Neutrophil (primary cell): ENCODE results near the gene HPN.

Source experiments
- H3K27ac ChIP-seq: fragments of 200-600 bp; sonication (generic); 2 replicates; pipeline ENCODE4 v1.5.1; 2016; ENCODE audit warnings: mild to moderate bottlenecking, moderate library complexity
- H3K27me3 ChIP-seq: fragments of 200-600 bp; sonication (generic); 2 replicates; pipeline ENCODE4 v1.6.0; 2016; ENCODE audit warnings: mild to moderate bottlenecking
- H3K36me3 ChIP-seq: fragments of 200-600 bp; sonication (generic); 2 replicates; pipeline ENCODE4 v1.5.1; 2017
- H3K4me1 ChIP-seq, 2 experiments: fragments of 200-600 bp in 1 of 2; sonication (generic) in 1 of 2; 1 replicate in 1 of 2; 2 replicates in 1 of 2; pipeline versions ENCODE4 v1.5.1 to v1.6.1; 2013 to 2016; ENCODE audit warnings: low read depth in 1 of 2, low read length in 1 of 2, mild to moderate bottlenecking in 1 of 2, moderate library complexity in 1 of 2; ENCODE audit not compliant: control insufficient read depth in 1 of 2, insufficient read depth in 1 of 2
- H3K4me3 ChIP-seq, 2 experiments: fragments of 200-600 bp in 1 of 2; sonication (generic) in 1 of 2; 1 replicate in 1 of 2; 2 replicates in 1 of 2; pipeline ENCODE4 v1.5.1; 2013 to 2016; ENCODE audit warnings: low read depth in 1 of 2, low read length in 1 of 2, mild to moderate bottlenecking in 1 of 2, moderate library complexity in 1 of 2
- H3K9me3 ChIP-seq: fragments of 200-600 bp; sonication (generic); 2 replicates; pipeline ENCODE4 v1.5.1; 2016
- TF ChIP-seq, protein P1 (sequence below): fragments of 200-600 bp; sonication (generic); IDR thresholded peaks from 2 replicates; pipeline ENCODE4 v1.5.1; 2016; ENCODE audit warnings: antibody characterized with exemption

HPN gene

DNA sequence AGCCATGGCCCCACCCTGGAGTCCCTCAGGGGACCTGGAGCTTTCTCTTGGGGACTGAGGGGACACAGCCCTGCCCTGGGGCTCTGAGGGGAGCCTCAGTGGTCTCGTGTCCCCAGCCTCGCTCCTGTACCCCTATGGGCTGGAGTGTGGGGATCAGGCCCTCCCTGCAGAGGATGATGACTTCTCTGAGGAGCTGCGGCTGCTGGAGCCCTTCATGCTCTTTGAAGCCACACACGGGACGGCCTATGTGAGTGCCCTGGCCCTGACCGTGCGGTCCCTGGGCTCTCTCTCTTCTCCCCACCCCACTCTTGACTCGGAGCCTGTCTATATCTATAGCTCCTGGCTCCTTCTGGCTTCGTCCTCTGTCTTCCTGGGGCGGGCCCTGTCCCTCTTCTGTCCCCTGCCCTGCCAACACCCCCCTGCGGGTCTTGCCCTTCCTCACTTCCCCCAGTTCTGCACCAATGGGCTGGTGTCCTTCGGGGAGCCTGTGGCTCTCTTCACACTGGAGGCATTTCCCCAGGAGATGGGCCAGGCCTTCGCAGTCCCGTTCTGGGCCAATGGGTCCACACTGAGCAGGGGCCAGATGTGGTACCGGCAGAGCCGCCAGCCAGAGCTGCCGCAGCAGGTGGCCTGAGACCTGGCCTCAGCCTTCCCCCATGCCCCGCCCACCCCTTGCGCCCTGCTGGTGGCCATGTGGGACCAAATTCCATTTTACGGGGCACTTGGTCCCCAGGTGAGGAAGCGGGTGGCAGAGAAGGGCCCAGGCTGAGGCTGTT is 33.1 kb downstream of the HPN start:
- Histone ChIP-seq H3K4me3 (no peak overlapping the region), H3K36me3 (no peaks in the 10 kb centered on the region), H3K4me1 (no peaks in the 10 kb centered on the region), H3K27ac (no peak overlapping the region), H3K9me3 (no peaks in the 10 kb centered on the region), H3K27me3 (no peaks in the 10 kb centered on the region)
- TF ChIP-seq, protein P1, sequence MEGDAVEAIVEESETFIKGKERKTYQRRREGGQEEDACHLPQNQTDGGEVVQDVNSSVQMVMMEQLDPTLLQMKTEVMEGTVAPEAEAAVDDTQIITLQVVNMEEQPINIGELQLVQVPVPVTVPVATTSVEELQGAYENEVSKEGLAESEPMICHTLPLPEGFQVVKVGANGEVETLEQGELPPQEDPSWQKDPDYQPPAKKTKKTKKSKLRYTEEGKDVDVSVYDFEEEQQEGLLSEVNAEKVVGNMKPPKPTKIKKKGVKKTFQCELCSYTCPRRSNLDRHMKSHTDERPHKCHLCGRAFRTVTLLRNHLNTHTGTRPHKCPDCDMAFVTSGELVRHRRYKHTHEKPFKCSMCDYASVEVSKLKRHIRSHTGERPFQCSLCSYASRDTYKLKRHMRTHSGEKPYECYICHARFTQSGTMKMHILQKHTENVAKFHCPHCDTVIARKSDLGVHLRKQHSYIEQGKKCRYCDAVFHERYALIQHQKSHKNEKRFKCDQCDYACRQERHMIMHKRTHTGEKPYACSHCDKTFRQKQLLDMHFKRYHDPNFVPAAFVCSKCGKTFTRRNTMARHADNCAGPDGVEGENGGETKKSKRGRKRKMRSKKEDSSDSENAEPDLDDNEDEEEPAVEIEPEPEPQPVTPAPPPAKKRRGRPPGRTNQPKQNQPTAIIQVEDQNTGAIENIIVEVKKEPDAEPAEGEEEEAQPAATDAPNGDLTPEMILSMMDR, result no peak

DNA sequence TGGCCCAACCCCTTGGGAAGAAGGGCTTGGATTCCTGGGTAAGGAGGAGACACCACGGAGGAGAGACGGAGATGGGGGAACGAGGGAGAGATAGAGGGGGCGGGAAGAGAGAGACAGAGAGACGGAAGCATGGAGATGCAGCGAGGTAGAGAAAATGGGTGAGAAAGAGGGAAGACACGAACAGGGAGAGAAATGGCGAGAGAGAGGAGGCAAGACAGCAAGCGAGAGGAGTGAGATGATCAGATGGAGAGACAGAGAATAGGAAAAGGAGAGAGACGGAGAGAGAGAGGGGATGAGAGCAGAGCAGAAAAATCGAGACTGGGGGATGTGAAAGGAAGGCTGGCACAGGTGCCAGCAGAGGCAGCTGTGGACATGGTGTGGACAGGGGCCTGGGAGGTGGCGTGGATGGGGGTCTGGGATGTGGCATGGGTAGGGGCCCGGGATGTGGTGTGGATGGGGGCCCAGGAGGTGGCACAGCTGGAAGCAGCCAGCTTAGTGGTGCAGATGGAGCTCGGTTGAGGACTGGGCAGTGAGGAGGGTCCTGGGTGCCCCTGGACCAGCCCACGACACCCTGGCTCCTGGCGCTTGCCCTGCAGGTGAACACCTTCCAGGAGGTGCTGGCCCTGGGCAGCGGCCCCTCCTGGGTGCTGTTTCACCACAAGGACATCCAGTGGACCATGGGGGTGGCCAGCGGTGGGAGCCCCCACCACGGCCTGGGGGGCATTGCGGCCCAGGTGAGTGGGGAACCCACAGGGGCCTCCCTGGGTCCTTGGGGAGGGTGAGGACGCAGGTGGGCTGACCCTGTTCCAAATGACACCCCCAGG is 33.9 kb downstream of the HPN start:
- no peak overlapping the region for H3K27ac ChIP-seq
- no peaks in the 10 kb centered on the region for H3K27me3 ChIP-seq
- no peak overlapping the region for H3K4me3 ChIP-seq
- H3K36me3 ChIP-seq, result no peaks in the 10 kb centered on the region
- H3K4me1 ChIP-seq, result no peaks in the 10 kb centered on the region
- no peaks in the 10 kb centered on the region for H3K9me3 ChIP-seq
- TF ChIP-seq, protein P1, result no peak

DNA sequence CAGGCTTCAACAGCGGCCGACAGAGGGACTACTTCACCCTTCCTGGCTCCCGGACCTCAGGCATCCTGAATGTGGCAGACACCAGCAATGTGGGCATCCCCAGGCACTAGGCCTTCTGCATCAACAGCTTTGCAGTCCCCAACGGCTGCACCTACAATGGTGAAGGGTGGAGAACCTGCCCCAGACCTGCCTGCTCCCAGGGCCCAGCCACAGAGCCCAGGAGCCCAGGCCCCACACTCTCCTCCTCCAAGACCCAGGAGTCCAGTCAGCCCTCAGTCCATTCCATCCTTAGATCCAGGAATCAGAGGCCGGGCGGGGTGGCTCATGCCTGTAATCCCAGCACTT is 34.5 kb downstream of the HPN start:
- H3K36me3 ChIP-seq, result no peaks in the 10 kb centered on the region
- no peaks in the 10 kb centered on the region for H3K9me3 ChIP-seq
- no peaks in the 10 kb centered on the region for H3K27me3 ChIP-seq
- no peak overlapping the region for H3K4me3 ChIP-seq
- H3K27ac ChIP-seq, result no peak overlapping the region
- H3K4me1 ChIP-seq, result no peaks in the 10 kb centered on the region
- TF ChIP-seq, protein P1, result no peak

DNA sequence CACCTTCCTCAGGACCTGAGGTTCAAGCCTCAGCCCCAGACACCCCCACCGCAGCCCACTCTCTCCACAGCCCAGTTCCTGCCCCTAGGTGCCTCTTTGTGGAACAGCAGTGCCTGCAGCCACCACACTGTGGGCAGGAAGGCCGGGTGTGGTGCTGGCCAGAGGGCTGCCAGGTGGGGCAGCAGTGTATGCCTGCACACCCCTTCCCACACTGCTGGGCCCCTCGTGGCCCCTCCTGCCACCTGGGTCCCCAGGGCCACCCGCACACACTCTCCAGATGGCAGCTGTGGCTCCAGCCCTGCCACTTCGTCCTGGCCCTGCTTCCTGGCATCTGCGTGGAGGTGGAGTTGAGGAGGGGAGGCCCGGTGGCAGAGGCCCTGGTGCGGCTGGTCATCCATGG is 35.1 kb downstream of the HPN start:
- Histone ChIP-seq H3K27me3 (no peaks in the 10 kb centered on the region), H3K27ac (no peak overlapping the region), H3K4me3 (no peak overlapping the region), H3K9me3 (no peaks in the 10 kb centered on the region), H3K4me1 (no peaks in the 10 kb centered on the region), H3K36me3 (no peaks in the 10 kb centered on the region)
- TF ChIP-seq, protein P1, result no peak

DNA sequence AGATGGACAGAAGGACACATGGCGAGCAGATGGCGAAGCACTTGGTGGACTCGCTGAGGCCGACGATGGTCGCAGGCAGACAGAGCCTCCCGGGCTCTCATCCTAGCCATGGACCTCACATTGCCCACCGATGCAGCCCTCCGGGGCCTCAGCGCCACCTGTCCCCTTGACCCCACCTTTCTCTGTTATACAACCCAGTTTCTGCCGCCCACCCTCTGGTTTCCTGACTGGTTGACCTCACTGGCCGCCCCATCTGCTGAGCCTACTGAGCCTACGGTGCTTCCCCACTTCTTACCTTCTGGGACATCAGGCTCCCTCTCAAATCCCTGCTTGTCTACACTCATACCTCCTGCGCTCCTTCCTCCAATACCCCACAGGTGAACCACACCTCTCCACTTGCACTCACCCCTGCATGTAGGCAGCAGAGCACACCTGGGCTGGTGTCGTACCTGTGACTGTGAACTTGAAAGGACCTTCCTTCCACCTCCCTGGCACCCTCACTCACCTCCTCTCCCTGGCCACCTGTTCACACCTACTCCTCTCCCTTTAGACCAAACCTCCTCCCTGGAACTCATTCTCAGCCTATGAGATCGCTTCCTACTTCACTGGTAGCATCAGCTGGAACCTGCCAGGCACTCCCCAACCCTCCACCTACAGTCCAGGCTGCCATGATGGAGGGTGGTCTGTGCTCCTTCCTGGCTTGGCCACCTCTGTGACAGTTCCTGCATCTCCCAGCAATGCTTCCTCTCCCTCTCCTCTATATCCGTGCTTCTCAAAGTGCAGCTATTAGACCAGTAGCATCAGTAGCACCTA is 36.1 kb downstream of the HPN start:
- no peak overlapping the region for H3K27ac ChIP-seq
- H3K4me1 ChIP-seq, result no peaks in the 10 kb centered on the region
- H3K4me3 ChIP-seq, result no peak overlapping the region
- H3K36me3 ChIP-seq, result no peaks in the 10 kb centered on the region
- H3K9me3 ChIP-seq, result no peaks in the 10 kb centered on the region
- no peaks in the 10 kb centered on the region for H3K27me3 ChIP-seq
- TF ChIP-seq, protein P1, result no peak
